ENCODE measurements around the gene KCNIP4. TPM values are rescaled to one million over a fixed set of nuclear protein-coding genes. Genes with fewer than 3 reads are reported as not detected.

KCNIP4 gene
- total RNA-seq, 3 donors from 2014 or later = 0.96 to 11.3 (median 2.4) TPM

- no peak overlapping the region for H3K4me3 ChIP-seq
- H3K4me1 ChIP-seq (ENCODE audit: low read depth) = no peaks in the 10 kb centered on the region
- no peaks in the 10 kb centered on the region for H3K36me3 ChIP-seq (ENCODE audit: low read depth)
- intact Hi-C loops (cut with DNase I, micrococcal nuclease) = no loop called here
- H3K9me3 ChIP-seq = no peaks in the 10 kb centered on the region
- ATAC-seq = no peak
- no peak for DNase-seq
- TF ChIP-seq, protein P1, sequence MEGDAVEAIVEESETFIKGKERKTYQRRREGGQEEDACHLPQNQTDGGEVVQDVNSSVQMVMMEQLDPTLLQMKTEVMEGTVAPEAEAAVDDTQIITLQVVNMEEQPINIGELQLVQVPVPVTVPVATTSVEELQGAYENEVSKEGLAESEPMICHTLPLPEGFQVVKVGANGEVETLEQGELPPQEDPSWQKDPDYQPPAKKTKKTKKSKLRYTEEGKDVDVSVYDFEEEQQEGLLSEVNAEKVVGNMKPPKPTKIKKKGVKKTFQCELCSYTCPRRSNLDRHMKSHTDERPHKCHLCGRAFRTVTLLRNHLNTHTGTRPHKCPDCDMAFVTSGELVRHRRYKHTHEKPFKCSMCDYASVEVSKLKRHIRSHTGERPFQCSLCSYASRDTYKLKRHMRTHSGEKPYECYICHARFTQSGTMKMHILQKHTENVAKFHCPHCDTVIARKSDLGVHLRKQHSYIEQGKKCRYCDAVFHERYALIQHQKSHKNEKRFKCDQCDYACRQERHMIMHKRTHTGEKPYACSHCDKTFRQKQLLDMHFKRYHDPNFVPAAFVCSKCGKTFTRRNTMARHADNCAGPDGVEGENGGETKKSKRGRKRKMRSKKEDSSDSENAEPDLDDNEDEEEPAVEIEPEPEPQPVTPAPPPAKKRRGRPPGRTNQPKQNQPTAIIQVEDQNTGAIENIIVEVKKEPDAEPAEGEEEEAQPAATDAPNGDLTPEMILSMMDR (IDR thresholded peaks at IDR 0.05) = no peak
These were observed 253.4 kb downstream of the KCNIP4 start for GRCh38 chr4:21695141-21695540.

- intact Hi-C loops (cut with DNase I, micrococcal nuclease) = no loop called here
- Histone ChIP-seq H3K4me1 (ENCODE audit: low read depth) (no peaks in the 10 kb centered on the region), H3K9me3 (no peaks in the 10 kb centered on the region), H3K4me3 (no peak overlapping the region), H3K36me3 (ENCODE audit: low read depth) (no peaks in the 10 kb centered on the region)
- ATAC-seq (no peak), DNase-seq (no peak)
- TF ChIP-seq, protein P1 (IDR thresholded peaks at IDR 0.05) = no peak
These were observed 256.3 kb downstream of the KCNIP4 start for GRCh38 chr4:21692241-21692640.

- ATAC-seq = no peak
- no peak for DNase-seq
- TF ChIP-seq, protein P1 (IDR thresholded peaks at IDR 0.05) = no peak
- Histone ChIP-seq H3K9me3 (no peaks in the 10 kb centered on the region), H3K4me3 (no peak overlapping the region), H3K36me3 (ENCODE audit: low read depth) (no peaks in the 10 kb centered on the region), H3K4me1 (ENCODE audit: low read depth) (no peaks in the 10 kb centered on the region)
- intact Hi-C loops (cut with DNase I, micrococcal nuclease) = no loop called here
These were observed 259.8 kb downstream of the KCNIP4 start for GRCh38 chr4:21688596-21689265.

DNA sequence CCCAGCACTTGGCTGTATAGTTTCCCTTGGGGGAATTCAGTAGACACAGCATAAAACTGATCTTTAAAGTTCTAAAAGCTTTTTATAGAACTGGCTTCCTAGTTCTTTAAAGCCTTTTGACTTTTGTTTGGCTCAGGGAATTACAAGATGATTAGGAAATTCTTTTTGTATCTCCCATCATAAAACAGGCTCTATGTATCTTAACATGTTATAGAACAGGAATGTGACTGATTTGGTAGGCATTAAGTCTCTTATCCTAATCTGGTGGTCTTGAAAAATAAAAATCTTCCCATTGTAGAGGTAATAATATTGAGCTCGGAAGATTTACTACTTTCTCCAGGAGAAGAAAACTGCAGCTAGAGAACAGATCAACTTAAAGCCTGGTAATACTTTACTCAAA is 262.7 kb downstream of the KCNIP4 start:
- intact Hi-C loops (cut with DNase I, micrococcal nuclease) = no loop called here
- Histone ChIP-seq H3K4me3 (no peak overlapping the region), H3K4me1 (ENCODE audit: low read depth) (no peaks in the 10 kb centered on the region), H3K9me3 (no peaks in the 10 kb centered on the region), H3K36me3 (ENCODE audit: low read depth) (no peaks in the 10 kb centered on the region)
- DNase-seq (no peak), ATAC-seq (no peak)
- TF ChIP-seq, protein P1 (IDR thresholded peaks at IDR 0.05) = no peak

DNA sequence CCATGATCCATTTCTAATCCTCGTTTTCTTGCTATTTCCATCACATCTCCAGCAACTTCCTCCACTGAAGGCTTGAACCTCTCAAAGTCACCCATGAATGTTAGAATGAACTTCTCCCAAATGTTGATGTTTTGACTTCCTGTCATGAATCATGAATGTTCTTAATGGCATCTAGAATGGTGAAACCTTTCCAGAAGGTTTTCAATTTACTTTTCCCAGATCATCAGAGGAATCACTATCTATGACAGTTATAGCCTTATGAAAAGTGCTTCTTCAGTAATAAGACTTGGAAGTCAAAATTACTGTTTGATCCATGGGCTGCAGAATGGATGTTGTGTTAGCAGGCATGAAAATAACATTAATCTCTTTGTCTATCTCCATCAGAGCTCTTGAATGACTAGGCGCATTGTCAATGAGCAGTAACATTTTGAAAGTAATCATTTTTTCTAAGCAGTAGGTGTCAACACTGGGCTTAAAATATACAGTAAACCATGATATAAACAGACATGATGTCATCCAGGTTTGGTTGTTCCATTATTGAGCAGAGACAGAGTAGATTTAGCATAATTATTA is 268.2 kb downstream of the KCNIP4 start:
- TF ChIP-seq, protein P1 (IDR thresholded peaks at IDR 0.05) = no peak
- Histone ChIP-seq H3K9me3 (no peaks in the 10 kb centered on the region), H3K4me1 (ENCODE audit: low read depth) (no peaks in the 10 kb centered on the region), H3K4me3 (no peak overlapping the region), H3K36me3 (ENCODE audit: low read depth) (no peaks in the 10 kb centered on the region)
- DNase-seq = no peak
- no peak for ATAC-seq
- intact Hi-C loops (cut with DNase I, micrococcal nuclease) = no loop called here
